ENCODE measurements around the gene GABRG2.

- TF ChIP-seq CTCF (optimal IDR thresholded peaks at IDR 0.05 in 1 of 3, IDR thresholded peaks at IDR 0.05 in 1 of 3, conservative IDR thresholded peaks at IDR 0.05 in 1 of 3; ENCODE audit: extremely low read depth in 1 of 3, insufficient read depth in 2 of 3, low read length in 3 of 3) (no peak), EZH2 (IDR thresholded peaks at IDR 0.05; ENCODE audit: low read length) (no peak)
Measured at GRCh38 chr5:162160401-162160800, 92.8 kb downstream of the GABRG2 start.

All from keratinocyte (primary cell).